ENCODE results near the gene GPR135. TPM values are rescaled to one million over a fixed set of nuclear protein-coding genes. Genes with fewer than 3 reads are reported as not detected.
A peak's percentile ranks its signal among the peaks of the same experiment; 100 is the strongest.

Gene GPR135
- polyA plus RNA-seq (2013, experiment 1 of 4), result 1.6 TPM
- polyA plus RNA-seq (2013, experiment 2 of 4), result 1.0 TPM
- polyA plus RNA-seq (2013, experiment 3 of 4), result 1.0 TPM
- 1.5 TPM for polyA plus RNA-seq (2013, experiment 4 of 4)

- H3K4me1 ChIP-seq (ENCODE audit: control insufficient read depth, insufficient read depth, low read length), result peaks cover 6% of the 10 kb centered on the region
- WGBS, 2 experiments, result 21 to 22% methylated on average over 40 of the region's 40 CpGs
- no peaks in the 10 kb centered on the region for H3K9me3 ChIP-seq (ENCODE audit: control insufficient read depth, low read length)
- no peak within 1 kb of the TSS for H3K27ac ChIP-seq (ENCODE audit: insufficient read depth, low read depth, low read length, poor library complexity, severe bottlenecking)
- no peaks in the 10 kb centered on the region for H3K36me3 ChIP-seq (ENCODE audit: control insufficient read depth, insufficient read depth, low read length)
- peak within 1 kb of the TSS; percentile 50 for H3K4me3 ChIP-seq (ENCODE audit: insufficient read depth, low read depth, low read length)
- peaks cover 40% of the 10 kb centered on the region for H3K27me3 ChIP-seq (ENCODE audit: control insufficient read depth, insufficient read depth, low read length, poor library complexity, severe bottlenecking)
Measured at GRCh38 chr14:59465316-59466135, at the start of gene GPR135. TSS of gene GPR135 (minus strand) at chr14:59465380. CDS start at chr14:59465226, 154 bp downstream.

GRCh38 chr14:59511916-59512575, 46.9 kb upstream of the GPR135 start:
- no peak overlapping the region for H3K4me3 ChIP-seq (ENCODE audit: insufficient read depth, low read depth, low read length)
- no peaks in the 10 kb centered on the region for H3K9me3 ChIP-seq (ENCODE audit: control insufficient read depth, low read length)
- no peaks in the 10 kb centered on the region for H3K27me3 ChIP-seq (ENCODE audit: control insufficient read depth, insufficient read depth, low read length, poor library complexity, severe bottlenecking)
- H3K4me1 ChIP-seq (ENCODE audit: control insufficient read depth, insufficient read depth, low read length), result no peaks in the 10 kb centered on the region
- H3K36me3 ChIP-seq (ENCODE audit: control insufficient read depth, insufficient read depth, low read length), result no peaks in the 10 kb centered on the region
- H3K27ac ChIP-seq (ENCODE audit: insufficient read depth, low read depth, low read length, poor library complexity, severe bottlenecking), result peak overlapping the region; percentile 26
- WGBS, 2 experiments, result 72 to 75% methylated on average over 4 of the region's 4 CpGs

GRCh38 chr14:59510966-59511365, 45.8 kb upstream of the GPR135 start:
- no peak overlapping the region for H3K27ac ChIP-seq (ENCODE audit: insufficient read depth, low read depth, low read length, poor library complexity, severe bottlenecking)
- 74 to 86% methylated on average over 3 of the region's 3 CpGs for WGBS, 2 experiments

GRCh38 chr14:59510001-59510400, 44.8 kb upstream of the GPR135 start:
- H3K4me3 ChIP-seq (ENCODE audit: insufficient read depth, low read depth, low read length), result no peak overlapping the region
- 96 to 100% methylated on average over 2 of the region's 2 CpGs for WGBS, 2 experiments
- H3K27me3 ChIP-seq (ENCODE audit: control insufficient read depth, insufficient read depth, low read length, poor library complexity, severe bottlenecking), result no peaks in the 10 kb centered on the region
- no peaks in the 10 kb centered on the region for H3K9me3 ChIP-seq (ENCODE audit: control insufficient read depth, low read length)
- H3K36me3 ChIP-seq (ENCODE audit: control insufficient read depth, insufficient read depth, low read length), result no peaks in the 10 kb centered on the region
- H3K4me1 ChIP-seq (ENCODE audit: control insufficient read depth, insufficient read depth, low read length), result no peaks in the 10 kb centered on the region
- no peak overlapping the region for H3K27ac ChIP-seq (ENCODE audit: insufficient read depth, low read depth, low read length, poor library complexity, severe bottlenecking)

More at GRCh38 chr14:59510966-59511365, 45.8 kb upstream of the GPR135 start:
- H3K36me3 ChIP-seq (ENCODE audit: control insufficient read depth, insufficient read depth, low read length), result no peaks in the 10 kb centered on the region
- H3K27me3 ChIP-seq (ENCODE audit: control insufficient read depth, insufficient read depth, low read length, poor library complexity, severe bottlenecking), result no peaks in the 10 kb centered on the region
- H3K4me1 ChIP-seq (ENCODE audit: control insufficient read depth, insufficient read depth, low read length), result no peaks in the 10 kb centered on the region
- H3K9me3 ChIP-seq (ENCODE audit: control insufficient read depth, low read length), result no peaks in the 10 kb centered on the region
- H3K4me3 ChIP-seq (ENCODE audit: insufficient read depth, low read depth, low read length), result no peak overlapping the region

- Histone ChIP-seq H3K4me3 (ENCODE audit: insufficient read depth, low read depth, low read length) (no peak overlapping the region), H3K27me3 (ENCODE audit: control insufficient read depth, insufficient read depth, low read length, poor library complexity, severe bottlenecking) (no peaks in the 10 kb centered on the region), H3K36me3 (ENCODE audit: control insufficient read depth, insufficient read depth, low read length) (no peaks in the 10 kb centered on the region), H3K27ac (ENCODE audit: insufficient read depth, low read depth, low read length, poor library complexity, severe bottlenecking) (no peak overlapping the region), H3K4me1 (ENCODE audit: control insufficient read depth, insufficient read depth, low read length) (no peaks in the 10 kb centered on the region), H3K9me3 (ENCODE audit: control insufficient read depth, low read length) (no peaks in the 10 kb centered on the region)
- WGBS, 2 experiments, result 85 to 87% methylated on average over 3 of the region's 3 CpGs
Measured at GRCh38 chr14:59509101-59509500, 43.9 kb upstream of the GPR135 start.

- Histone ChIP-seq H3K4me3 (ENCODE audit: insufficient read depth, low read depth, low read length) (no peak overlapping the region), H3K4me1 (ENCODE audit: control insufficient read depth, insufficient read depth, low read length) (no peaks in the 10 kb centered on the region), H3K36me3 (ENCODE audit: control insufficient read depth, insufficient read depth, low read length) (no peaks in the 10 kb centered on the region), H3K27ac (ENCODE audit: insufficient read depth, low read depth, low read length, poor library complexity, severe bottlenecking) (no peak overlapping the region), H3K9me3 (ENCODE audit: control insufficient read depth, low read length) (no peaks in the 10 kb centered on the region), H3K27me3 (ENCODE audit: control insufficient read depth, insufficient read depth, low read length, poor library complexity, severe bottlenecking) (no peaks in the 10 kb centered on the region)
- 90 to 92% methylated on average over 3 of the region's 3 CpGs for WGBS, 2 experiments
Measured at GRCh38 chr14:59507752-59508103, 42.5 kb upstream of the GPR135 start.

- Histone ChIP-seq H3K36me3 (ENCODE audit: control insufficient read depth, insufficient read depth, low read length) (no peaks in the 10 kb centered on the region), H3K27me3 (ENCODE audit: control insufficient read depth, insufficient read depth, low read length, poor library complexity, severe bottlenecking) (no peaks in the 10 kb centered on the region), H3K9me3 (ENCODE audit: control insufficient read depth, low read length) (no peaks in the 10 kb centered on the region), H3K27ac (ENCODE audit: insufficient read depth, low read depth, low read length, poor library complexity, severe bottlenecking) (no peak overlapping the region), H3K4me3 (ENCODE audit: insufficient read depth, low read depth, low read length) (no peak overlapping the region), H3K4me1 (ENCODE audit: control insufficient read depth, insufficient read depth, low read length) (no peaks in the 10 kb centered on the region)
Measured at GRCh38 chr14:59507063-59507751, 42.0 kb upstream of the GPR135 start.

- H3K36me3 ChIP-seq (ENCODE audit: control insufficient read depth, insufficient read depth, low read length), result peaks cover 5% of the 10 kb centered on the region
Measured at GRCh38 chr14:59503256-59503655, 38.1 kb upstream of the GPR135 start.

GRCh38 chr14:59500732-59501131, 35.6 kb upstream of the GPR135 start:
- Histone ChIP-seq H3K27me3 (ENCODE audit: control insufficient read depth, insufficient read depth, low read length, poor library complexity, severe bottlenecking) (no peaks in the 10 kb centered on the region), H3K36me3 (ENCODE audit: control insufficient read depth, insufficient read depth, low read length) (peaks cover 5% of the 10 kb centered on the region), H3K9me3 (ENCODE audit: control insufficient read depth, low read length) (no peaks in the 10 kb centered on the region), H3K4me3 (ENCODE audit: insufficient read depth, low read depth, low read length) (no peak overlapping the region), H3K4me1 (ENCODE audit: control insufficient read depth, insufficient read depth, low read length) (no peaks in the 10 kb centered on the region), H3K27ac (ENCODE audit: insufficient read depth, low read depth, low read length, poor library complexity, severe bottlenecking) (no peak overlapping the region)
- WGBS, 2 experiments, result 86 to 94% methylated on average over 2 to 3 of the region's 3 CpGs

More at GRCh38 chr14:59503256-59503655, 38.1 kb upstream of the GPR135 start:
- Histone ChIP-seq H3K4me1 (ENCODE audit: control insufficient read depth, insufficient read depth, low read length) (no peaks in the 10 kb centered on the region), H3K27ac (ENCODE audit: insufficient read depth, low read depth, low read length, poor library complexity, severe bottlenecking) (no peak overlapping the region), H3K27me3 (ENCODE audit: control insufficient read depth, insufficient read depth, low read length, poor library complexity, severe bottlenecking) (no peaks in the 10 kb centered on the region), H3K4me3 (ENCODE audit: insufficient read depth, low read depth, low read length) (no peak overlapping the region), H3K9me3 (ENCODE audit: control insufficient read depth, low read length) (no peaks in the 10 kb centered on the region)
- 77 to 89% methylated on average over 3 to 4 of the region's 4 CpGs for WGBS, 2 experiments

- Histone ChIP-seq H3K4me3 (ENCODE audit: insufficient read depth, low read depth, low read length) (no peak overlapping the region), H3K4me1 (ENCODE audit: control insufficient read depth, insufficient read depth, low read length) (no peaks in the 10 kb centered on the region), H3K9me3 (ENCODE audit: control insufficient read depth, low read length) (no peaks in the 10 kb centered on the region), H3K27me3 (ENCODE audit: control insufficient read depth, insufficient read depth, low read length, poor library complexity, severe bottlenecking) (no peaks in the 10 kb centered on the region), H3K36me3 (ENCODE audit: control insufficient read depth, insufficient read depth, low read length) (peaks cover 35% of the 10 kb centered on the region), H3K27ac (ENCODE audit: insufficient read depth, low read depth, low read length, poor library complexity, severe bottlenecking) (no peak overlapping the region)
- WGBS, 2 experiments, result 100% methylated on average over 1 of the region's 1 CpG
Measured at GRCh38 chr14:59492384-59492783, 27.2 kb upstream of the GPR135 start.
